HG02981 (cell line): ENCODE measurements around the gene PTPN23.

Experiments used
- ATAC-seq: cut with Tn5 transposase; IDR thresholded peaks from one replicate; pipeline ENCODE4 v1.9.1; 2021; ENCODE audit warnings: mild to moderate bottlenecking, moderate library complexity; ENCODE audit not compliant: unreplicated experiment

PTPN23 gene

DNA sequence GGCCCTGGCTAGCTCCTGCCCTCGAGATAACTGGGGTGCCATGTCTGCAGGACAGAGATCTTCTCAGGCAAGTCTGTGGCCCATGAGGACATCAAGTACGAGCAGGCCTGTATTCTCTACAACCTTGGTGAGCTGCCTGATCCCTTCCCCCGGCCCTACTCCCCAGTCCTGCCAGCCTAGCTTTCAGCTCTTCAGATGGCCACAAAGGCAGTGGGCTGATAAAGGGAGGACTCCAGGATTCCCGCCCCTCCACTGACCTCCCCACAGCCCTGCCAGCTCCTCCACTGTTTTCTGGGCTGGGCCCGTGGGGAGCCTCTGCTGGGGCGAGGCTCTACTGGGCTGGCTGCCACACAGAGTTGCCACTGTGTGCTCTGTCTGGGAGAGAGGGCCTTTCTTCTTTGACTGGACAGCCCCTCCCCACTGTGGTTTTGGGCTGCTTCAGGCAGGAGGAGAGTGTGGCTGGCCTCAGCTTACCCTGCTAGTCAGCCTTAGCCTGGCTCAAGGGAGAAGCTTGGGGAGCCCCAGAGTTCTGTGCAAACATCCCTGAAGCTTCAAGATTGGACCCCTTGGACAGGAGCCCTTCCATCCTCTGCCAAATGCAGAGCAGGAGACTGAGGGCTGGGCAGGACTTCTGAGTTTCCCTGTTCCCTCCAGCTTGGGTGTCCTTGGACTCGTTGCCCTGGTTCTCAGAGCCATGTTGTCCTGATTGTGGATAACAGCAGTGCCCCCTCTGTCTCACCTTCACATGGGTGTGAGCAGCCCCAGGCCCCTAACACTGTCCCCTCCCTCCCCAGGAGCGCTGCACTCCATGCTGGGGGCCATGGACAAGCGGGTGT is 24.4 kb downstream of the PTPN23 start:
- no peak for ATAC-seq

DNA sequence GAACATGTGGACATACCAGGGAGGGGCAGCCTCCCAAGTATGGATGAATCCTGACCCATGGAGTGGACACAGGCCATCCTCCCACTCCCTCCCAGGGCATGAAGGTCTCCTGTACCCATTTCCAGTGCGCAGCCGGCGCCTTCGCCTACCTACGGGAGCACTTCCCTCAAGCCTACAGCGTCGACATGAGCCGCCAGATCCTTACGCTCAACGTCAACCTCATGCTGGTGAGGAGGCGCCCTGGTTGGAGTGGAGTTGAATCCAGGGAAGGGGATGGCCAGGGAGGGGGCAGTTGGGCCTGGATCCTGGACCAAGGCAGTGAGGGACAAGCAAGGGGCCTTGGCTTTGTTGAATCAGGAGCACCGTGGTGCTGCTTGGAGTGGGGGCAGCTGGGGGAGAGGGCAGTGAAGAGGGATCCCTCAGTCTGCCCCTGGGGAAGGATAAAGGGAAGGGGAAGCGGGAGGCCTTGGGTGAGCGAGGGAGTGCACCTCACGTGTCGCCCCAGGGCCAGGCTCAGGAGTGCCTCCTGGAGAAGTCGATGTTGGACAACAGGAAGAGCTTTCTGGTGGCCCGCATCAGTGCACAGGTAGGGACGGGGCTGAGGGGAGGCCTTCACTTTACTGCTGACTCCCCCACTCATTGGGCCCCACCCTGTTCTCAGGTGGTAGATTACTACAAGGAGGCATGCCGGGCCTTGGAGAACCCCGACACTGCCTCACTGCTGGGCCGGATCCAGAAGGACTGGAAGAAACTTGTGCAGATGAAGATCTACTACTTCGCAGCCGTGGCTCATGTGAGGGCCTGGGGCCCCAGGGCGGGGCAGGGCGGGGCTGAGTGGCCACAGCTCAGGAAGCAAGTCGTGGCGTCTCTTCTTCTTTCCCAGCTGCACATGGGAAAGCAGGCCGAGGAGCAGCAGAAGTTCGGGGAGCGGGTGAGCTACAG is 25.3 kb downstream of the PTPN23 start:
- ATAC-seq: no peak

DNA sequence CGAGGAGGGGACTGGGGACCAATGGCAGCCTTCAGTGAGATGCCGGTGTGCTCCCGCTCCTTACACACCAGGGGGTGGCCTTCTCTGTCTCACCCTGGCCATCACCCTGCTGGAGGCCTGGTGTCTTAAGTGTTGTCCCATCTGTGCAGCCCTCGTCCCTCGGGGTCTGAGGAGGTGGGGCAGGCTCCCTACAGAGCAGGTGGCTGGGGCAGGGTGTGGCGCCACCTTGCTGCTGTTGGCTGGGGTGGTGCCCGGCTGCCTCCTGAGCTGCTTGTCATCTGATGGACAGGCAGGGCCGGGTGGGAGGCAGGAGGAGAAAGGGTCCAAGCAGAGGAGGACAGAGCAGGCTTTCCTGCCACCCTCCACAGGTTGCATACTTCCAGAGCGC is 25.9 kb downstream of the PTPN23 start:
- ATAC-seq: no peak

DNA sequence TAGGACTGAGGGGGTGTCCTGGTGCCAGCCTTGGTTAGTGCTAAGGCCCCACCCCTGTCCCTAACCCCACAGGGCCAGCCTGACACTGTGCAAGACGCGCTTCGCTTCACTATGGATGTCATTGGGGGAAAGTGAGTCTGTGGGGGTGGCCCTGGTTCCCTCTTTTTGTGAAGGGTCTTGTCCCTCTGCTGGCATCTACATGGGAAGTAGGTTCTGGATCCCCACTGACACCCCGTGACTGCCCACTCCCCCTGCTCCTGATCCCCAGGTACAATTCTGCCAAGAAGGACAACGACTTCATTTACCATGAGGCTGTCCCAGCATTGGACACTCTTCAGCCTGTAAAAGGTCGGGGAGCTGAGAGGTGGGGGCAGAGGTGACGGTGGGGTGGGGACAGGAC is 26.4 kb downstream of the PTPN23 start:
- no peak for ATAC-seq

DNA sequence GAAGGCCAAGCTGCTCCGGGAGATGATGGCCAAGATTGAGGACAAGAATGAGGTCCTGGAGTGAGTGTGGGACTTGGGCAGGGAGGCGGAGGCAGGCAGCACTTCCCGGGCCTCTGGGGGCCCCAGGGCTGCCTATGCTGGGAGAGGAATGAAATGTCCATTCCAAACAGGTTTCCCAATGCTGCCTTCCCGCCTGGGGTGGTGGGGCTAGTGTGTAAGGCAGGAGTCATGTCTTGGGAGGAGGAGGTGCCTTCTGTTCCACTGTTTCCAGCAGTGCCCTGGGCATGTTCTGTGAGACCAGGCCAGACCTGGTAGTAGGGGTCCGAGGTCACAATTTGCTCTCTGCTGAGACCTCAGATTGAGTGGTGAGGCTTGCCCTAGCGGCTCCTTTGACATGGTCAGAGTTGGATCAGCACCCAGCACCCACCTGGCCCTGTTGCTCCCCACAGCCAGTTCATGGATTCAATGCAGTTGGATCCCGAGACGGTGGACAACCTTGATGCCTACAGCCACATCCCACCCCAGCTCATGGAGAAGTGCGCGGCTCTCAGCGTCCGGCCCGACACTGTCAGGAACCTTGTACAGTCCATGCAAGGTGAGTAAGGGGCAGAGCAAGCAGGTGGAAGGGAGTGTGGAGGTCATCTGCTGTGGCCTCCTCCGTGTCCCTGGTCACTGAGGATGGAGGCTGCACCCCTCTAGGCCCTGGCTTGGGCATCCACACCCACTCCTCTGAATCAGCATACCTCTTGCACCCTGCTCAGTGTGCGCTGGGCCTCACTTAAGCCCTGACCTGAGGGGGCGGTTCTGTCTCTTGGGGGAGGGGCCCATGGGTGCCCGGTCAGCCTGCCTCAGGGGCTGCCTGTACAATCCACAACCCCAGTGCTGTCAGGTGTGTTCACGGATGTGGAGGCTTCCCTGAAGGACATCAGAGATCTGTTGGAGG is 27.3 kb downstream of the PTPN23 start:
- ATAC-seq: no peak

DNA sequence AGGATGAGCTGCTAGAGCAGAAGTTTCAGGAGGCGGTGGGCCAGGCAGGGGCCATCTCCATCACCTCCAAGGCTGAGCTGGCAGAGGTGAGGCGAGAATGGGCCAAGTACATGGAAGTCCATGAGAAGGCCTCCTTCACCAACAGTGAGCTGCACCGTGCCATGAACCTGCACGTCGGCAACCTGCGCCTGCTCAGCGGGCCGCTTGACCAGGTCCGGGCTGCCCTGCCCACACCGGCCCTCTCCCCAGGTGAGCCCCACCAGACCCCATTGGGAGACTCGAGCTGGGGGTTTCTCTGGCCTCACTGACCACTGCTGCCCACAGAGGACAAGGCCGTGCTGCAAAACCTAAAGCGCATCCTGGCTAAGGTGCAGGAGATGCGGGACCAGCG is 28.0 kb downstream of the PTPN23 start:
- ATAC-seq: no peak

DNA sequence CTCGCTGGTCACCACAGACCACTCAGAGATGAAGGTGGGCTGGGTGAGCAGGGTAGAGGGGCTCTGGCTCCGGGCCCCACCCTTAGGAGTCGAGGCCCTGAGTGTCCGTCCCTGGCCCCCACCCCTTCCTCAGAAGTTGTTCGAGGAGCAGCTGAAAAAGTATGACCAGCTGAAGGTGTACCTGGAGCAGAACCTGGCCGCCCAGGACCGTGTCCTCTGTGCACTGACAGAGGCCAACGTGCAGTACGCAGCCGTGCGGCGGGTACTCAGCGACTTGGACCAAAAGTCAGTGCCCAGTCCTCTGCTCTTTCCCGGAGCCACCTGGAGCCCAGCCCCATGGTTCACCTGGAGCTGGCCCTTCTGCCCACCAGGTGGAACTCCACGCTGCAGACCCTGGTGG is 28.5 kb downstream of the PTPN23 start:
- ATAC-seq: no peak

DNA sequence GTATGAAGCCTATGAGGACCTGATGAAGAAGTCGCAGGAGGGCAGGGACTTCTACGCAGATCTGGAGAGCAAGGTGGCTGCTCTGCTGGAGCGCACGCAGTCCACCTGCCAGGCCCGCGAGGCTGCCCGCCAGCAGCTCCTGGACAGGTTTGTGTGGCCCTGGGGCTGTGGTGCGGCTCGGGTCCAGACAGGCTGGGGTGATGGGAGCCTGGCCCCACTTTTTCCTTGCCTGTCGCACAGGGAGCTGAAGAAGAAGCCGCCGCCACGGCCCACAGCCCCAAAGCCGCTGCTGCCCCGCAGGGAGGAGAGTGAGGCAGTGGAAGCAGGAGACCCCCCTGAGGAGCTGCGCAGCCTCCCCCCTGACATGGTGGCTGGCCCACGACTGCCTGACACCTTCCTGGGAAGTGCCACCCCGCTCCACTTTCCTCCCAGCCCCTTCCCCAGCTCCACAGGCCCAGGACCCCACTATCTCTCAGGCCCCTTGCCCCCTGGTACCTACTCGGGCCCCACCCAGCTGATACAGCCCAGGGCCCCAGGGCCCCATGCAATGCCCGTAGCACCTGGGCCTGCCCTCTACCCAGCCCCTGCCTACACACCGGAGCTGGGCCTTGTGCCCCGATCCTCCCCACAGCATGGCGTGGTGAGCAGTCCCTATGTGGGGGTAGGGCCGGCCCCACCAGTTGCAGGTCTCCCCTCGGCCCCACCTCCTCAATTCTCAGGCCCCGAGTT is 29.0 kb downstream of the PTPN23 start:
- ATAC-seq: no peak

DNA sequence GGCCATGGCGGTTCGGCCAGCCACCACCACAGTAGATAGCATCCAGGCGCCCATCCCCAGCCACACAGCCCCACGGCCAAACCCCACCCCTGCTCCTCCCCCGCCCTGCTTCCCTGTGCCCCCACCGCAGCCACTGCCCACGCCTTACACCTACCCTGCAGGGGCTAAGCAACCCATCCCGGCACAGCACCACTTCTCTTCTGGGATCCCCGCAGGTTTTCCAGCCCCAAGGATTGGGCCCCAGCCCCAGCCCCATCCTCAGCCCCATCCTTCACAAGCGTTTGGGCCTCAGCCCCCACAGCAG is 29.5 kb downstream of the PTPN23 start:
- ATAC-seq: no peak

DNA sequence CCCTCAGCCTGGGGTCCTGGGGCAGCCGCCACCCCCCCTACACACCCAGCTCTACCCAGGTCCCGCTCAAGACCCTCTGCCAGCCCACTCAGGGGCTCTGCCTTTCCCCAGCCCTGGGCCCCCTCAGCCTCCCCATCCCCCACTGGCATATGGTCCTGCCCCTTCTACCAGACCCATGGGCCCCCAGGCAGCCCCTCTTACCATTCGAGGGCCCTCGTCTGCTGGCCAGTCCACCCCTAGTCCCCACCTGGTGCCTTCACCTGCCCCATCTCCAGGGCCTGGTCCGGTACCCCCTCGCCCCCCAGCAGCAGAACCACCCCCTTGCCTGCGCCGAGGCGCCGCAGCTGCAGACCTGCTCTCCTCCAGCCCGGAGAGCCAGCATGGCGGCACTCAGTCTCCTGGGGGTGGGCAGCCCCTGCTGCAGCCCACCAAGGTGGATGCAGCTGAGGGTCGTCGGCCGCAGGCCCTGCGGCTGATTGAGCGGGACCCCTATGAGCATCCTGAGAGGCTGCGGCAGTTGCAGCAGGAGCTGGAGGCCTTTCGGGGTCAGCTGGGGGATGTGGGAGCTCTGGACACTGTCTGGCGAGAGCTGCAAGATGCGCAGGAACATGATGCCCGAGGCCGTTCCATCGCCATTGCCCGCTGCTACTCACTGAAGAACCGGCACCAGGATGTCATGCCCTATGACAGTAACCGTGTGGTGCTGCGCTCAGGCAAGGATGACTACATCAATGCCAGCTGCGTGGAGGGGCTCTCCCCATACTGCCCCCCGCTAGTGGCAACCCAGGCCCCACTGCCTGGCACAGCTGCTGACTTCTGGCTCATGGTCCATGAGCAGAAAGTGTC is 30.2 kb downstream of the PTPN23 start:
- ATAC-seq: no peak

DNA sequence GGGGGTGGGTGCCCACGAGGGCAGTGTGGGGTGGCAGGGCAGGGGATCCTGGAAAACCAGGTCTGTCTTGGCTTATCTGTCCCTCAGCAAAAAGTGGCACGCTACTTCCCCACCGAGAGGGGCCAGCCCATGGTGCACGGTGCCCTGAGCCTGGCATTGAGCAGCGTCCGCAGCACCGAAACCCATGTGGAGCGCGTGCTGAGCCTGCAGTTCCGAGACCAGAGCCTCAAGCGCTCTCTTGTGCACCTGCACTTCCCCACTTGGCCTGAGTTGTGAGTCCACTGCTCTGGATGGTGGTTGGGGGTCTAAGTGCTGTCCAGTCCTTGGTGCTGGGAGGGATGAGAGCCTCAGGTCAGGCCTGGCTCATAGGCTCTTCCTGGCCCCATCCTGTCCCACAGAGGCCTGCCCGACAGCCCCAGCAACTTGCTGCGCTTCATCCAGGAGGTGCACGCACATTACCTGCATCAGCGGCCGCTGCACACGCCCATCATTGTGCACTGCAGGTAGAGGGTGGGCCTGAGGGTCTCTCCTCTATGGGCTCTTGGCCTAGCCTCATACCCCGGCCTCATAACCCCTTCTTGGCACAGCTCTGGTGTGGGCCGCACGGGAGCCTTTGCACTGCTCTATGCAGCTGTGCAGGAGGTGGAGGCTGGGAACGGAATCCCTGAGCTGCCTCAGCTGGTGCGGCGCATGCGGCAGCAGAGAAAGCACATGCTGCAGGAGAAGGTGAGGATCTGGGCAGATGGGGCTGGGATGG is 31.1 kb downstream of the PTPN23 start:
- ATAC-seq: no peak

DNA sequence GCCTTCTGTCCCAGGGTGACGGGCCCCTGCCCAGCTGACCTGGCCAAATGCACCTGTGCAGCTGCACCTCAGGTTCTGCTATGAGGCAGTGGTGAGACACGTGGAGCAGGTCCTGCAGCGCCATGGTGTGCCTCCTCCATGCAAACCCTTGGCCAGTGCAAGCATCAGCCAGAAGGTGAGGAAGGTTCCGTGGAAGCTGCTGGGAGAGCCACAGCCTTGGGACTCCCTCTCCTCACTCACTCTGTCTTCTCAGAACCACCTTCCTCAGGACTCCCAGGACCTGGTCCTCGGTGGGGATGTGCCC is 31.6 kb downstream of the PTPN23 start:
- ATAC-seq: no peak

DNA sequence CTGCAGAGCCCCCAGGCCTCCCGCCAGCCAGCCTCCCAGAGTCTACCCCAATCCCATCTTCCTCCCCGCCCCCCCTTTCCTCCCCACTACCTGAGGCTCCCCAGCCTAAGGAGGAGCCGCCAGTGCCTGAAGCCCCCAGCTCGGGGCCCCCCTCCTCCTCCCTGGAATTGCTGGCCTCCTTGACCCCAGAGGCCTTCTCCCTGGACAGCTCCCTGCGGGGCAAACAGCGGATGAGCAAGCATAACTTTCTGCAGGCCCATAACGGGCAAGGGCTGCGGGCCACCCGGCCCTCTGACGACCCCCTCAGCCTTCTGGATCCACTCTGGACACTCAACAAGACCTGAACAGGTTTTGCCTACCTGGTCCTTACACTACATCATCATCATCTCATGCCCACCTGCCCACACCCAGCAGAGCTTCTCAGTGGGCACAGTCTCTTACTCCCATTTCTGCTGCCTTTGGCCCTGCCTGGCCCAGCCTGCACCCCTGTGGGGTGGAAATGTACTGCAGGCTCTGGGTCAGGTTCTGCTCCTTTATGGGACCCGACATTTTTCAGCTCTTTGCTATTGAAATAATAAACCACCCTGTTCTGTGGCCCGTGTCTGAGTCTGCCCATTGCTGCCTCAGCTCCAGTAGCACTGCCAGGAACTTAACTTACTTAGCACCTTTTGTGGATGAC is 32.2 kb downstream of the PTPN23 start:
- no peak for ATAC-seq

DNA sequence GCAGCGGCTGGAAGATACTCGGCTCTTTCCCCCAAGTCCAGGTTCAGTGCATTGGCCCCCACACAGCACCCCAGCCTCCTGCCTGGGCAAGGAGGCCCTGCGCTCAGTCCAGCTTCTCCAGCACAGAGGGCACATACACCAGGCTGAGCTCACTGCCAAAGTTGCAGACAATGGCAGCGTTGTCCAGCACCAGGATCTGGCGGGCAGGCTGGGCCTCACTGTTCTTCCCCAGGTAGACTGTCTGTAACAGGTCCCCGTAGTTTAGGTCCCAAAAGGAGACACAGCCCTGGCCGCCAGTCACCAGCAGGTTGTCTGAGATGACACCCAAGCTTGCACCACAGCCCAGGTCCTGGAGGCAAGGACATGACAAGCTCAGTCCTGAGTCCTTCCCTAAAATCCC is 32.9 kb downstream of the PTPN23 start:
- ATAC-seq: no peak

DNA sequence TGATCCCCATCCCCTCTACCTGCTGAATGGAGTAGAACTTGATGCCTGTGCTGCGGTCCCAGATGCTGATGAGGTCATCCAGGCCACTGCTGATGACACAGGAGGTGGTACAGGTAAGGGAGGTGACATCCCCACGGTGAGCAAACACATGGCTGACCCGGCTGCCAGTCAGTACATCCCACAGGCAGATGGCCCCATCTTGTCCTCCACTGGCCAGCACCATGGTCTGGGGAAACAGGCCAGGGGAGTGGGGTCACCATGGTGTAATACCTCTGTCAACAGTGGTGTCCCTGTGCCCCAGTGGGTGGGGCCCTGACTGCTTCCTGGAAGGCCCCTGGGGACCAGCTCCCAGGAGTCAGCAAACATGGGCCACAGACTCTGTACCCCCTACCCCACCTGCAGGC is 33.3 kb downstream of the PTPN23 start:
- no peak for ATAC-seq

DNA sequence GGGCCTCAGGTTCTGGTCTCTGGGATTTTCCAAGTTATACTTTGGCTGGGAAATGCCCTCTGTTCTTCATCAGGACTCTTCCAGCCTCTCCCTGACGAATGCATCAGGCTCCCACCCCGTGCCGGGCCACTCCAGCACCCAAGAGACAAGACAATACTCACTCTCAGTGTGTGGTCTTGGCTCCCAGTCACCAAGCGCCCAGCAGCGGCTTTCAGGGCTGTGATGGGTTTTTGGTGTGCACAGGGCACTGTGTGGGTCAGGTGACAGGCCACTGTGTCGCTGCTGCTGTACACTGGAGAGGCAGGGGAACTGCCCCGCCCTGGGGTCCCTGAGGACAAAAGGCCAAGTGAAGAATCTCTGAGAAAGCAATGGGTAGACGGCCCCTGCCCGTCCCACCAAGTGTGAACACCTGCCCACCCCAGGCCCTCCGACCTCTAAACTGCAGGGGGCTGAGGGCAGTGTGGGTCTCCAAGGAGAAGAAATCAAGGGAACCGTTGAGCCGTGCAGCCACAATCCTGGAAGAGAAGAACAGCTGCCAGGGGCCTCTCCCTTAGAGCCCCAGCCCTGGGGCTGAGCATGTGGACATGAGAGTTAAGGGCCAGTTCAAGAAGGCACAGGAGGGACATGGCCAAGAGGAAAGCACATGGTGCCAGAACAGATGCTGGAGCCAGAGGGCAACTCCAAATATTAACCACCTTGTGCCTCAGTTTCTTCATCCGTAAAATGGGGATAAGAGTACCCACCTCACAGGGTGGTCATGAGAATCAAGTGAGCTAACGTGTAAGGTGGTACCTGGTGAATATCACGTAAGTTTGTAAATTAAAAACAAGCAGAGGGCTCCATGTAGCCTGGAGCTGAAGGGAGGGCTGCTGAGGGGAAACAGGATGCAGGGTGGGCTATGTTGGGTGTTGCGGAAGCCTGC is 34.1 kb downstream of the PTPN23 start:
- ATAC-seq: no peak

DNA sequence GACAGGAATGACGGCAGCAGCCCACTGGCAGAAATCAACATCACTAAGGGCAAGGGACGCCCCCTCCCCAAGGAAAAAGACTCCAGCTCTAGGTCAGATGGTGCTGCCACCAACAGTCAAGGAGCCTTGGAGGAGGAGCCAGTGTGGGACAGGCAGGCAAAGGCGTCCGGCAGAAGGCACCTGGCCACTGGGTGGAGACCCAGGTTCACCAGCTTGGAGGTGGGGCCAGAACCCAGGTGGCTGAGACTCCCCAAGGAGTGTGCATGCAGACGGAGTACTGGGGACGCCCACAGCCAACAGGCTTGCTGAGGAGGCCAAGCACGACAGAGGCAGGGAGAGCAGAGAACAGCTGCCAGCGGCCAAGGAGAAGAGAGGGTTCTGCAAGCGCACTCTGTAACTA is 35.2 kb downstream of the PTPN23 start:
- no peak for ATAC-seq
